HepG2 (cell line): ENCODE data around the gene MAPRE3. TPM values are rescaled to one million over a fixed set of nuclear protein-coding genes. Genes with fewer than 3 reads are reported as not detected.
A peak's percentile ranks its signal among the peaks of the same experiment; 100 is the strongest.

ENCODE experiments used
- AGO1 ChIP-seq: fragments of 200-400 bp; formaldehyde crosslinking; IDR thresholded peaks from 2 replicates; pipeline ENCODE4 v1.6.1; 2017; ENCODE audit warnings: mild to moderate bottlenecking, low read depth, low read length, moderate library complexity; ENCODE audit not compliant: poor library complexity, severe bottlenecking
- ASH2L ChIP-seq: fragments of 300-600, 200-600 bp; sonication (generic); IDR thresholded peaks from 2 replicates; pipeline ENCODE4 v1.7.0; 2017; ENCODE audit warnings: low read depth, mild to moderate bottlenecking, moderate library complexity, mixed read lengths, low read length; ENCODE audit not compliant: insufficient read length
- ATRX ChIP-seq: sonication (generic); formaldehyde crosslinking; IDR thresholded peaks from 2 replicates; pipeline ENCODE4 v1.4.0; 2020; ENCODE audit warnings: missing genetic modification reagents, borderline replicate concordance
- CREB1 ChIP-seq, 2 experiments: fragments of 450-650 bp in 1 of 2; IDR thresholded peaks; 2 replicates each; pipeline ENCODE4 v1.6.1; 2016 to 2017; ENCODE audit warnings: control low read depth in 1 of 2, mild to moderate bottlenecking in 1 of 2, missing compliant biosample characterization in 1 of 2, missing genetic modification characterization in 1 of 2
- CSRNP1 ChIP-seq: sonication (generic); formaldehyde crosslinking; IDR thresholded peaks from 2 replicates; pipeline ENCODE4 v1.8.1; 2023; ENCODE audit warnings: mild to moderate bottlenecking, missing genetic modification reagents
- FOSL1 ChIP-seq: sonication (generic); formaldehyde crosslinking; IDR thresholded peaks from 2 replicates; pipeline ENCODE4 v1.9.0; 2021; ENCODE audit warnings: missing genetic modification reagents, borderline replicate concordance
- JARID2 ChIP-seq: sonication (generic); formaldehyde crosslinking; IDR thresholded peaks from 2 replicates; pipeline ENCODE4 v1.8.1; 2023; ENCODE audit warnings: missing genetic modification reagents, inconsistent platforms; ENCODE audit not compliant: insufficient replicate concordance
- MAFG ChIP-seq: sonication (generic); formaldehyde crosslinking; IDR thresholded peaks from 2 replicates; pipeline ENCODE4 v1.5.1; 2020; ENCODE audit warnings: mild to moderate bottlenecking, missing genetic modification reagents
- MAZ ChIP-seq, 2 experiments: sonication (generic) in 1 of 2; formaldehyde crosslinking in 1 of 2; IDR thresholded peaks; 2 replicates each; pipeline versions ENCODE4 v1.5.0 to v1.6.1; 2012 to 2020; ENCODE audit warnings: low read depth in 2 of 2, mild to moderate bottlenecking in 2 of 2, borderline replicate concordance in 1 of 2, improper control_type of control experiment in 1 of 2, low read length in 1 of 2, missing genetic modification reagents in 1 of 2, moderate library complexity in 1 of 2
- MTF2 ChIP-seq: sonication (generic); formaldehyde crosslinking; IDR thresholded peaks from 2 replicates; pipeline ENCODE4 v1.5.0; 2020; ENCODE audit warnings: missing genetic modification reagents, borderline replicate concordance
- PRDM10 ChIP-seq: sonication (generic); formaldehyde crosslinking; IDR thresholded peaks from 2 replicates; pipeline ENCODE4 v1.4.0; 2020; ENCODE audit warnings: low read depth, missing genetic modification reagents
- SMC3 ChIP-seq: IDR thresholded peaks from 2 replicates; pipeline ENCODE4 v1.6.1; 2011; ENCODE audit warnings: low read length, improper control_type of control experiment
- SRY ChIP-seq: sonication (generic); formaldehyde crosslinking; IDR thresholded peaks from 2 replicates; pipeline ENCODE4 v1.8.0; 2022; ENCODE audit warnings: mild to moderate bottlenecking, missing genetic modification reagents
- TEAD3 ChIP-seq: optimal IDR thresholded peaks from 2 replicates; pipeline ENCODE3; 2016; ENCODE audit warnings: borderline replicate concordance
- TP53 ChIP-seq: sonication (generic); formaldehyde crosslinking; conservative IDR thresholded peaks from 2 replicates; pipeline ENCODE4 v1.4.0; 2020; ENCODE audit warnings: missing genetic modification reagents
- ZBTB2 ChIP-seq: sonication (generic); formaldehyde crosslinking; IDR thresholded peaks from 2 replicates; pipeline ENCODE4 v1.8.0; 2022; ENCODE audit warnings: low read depth, missing genetic modification reagents
- ZFP90 ChIP-seq: sonication (generic); formaldehyde crosslinking; IDR thresholded peaks from 2 replicates; pipeline ENCODE4 v1.8.0; 2022; ENCODE audit warnings: missing genetic modification reagents, mild to moderate bottlenecking, inconsistent platforms, borderline replicate concordance
- ZNF205 ChIP-seq: IDR thresholded peaks from 2 replicates; pipeline ENCODE4 v1.6.1; 2018; ENCODE audit warnings: missing biosample characterization, missing genetic modification reagents
- ZNF547 ChIP-seq: sonication (generic); formaldehyde crosslinking; IDR thresholded peaks from 2 replicates; pipeline ENCODE4 v1.5.1; 2020; ENCODE audit warnings: mild to moderate bottlenecking, missing genetic modification reagents
- ZNF784 ChIP-seq: sonication (generic); formaldehyde crosslinking; IDR thresholded peaks from 2 replicates; pipeline ENCODE4 v1.5.1; 2020; ENCODE audit warnings: missing genetic modification reagents, mild to moderate bottlenecking, borderline replicate concordance
- polyA plus RNA-seq, 8 experiments: library from polyadenylated mRNA; depleted of rRNA in 3 of 8; stranded (reverse) in 7 of 8; unstranded in 1 of 8; fragments of >200 nt; fragmentation: Illumina TruSeq in 4 of 8; extraction: Trizol in 4 of 8; gene quantifications; 2 replicates each; pipeline versions ENCODE4 v1.2.1 to v1.2.3, GENCODE V29; 2011 to 2016; ENCODE audit warnings: low read depth in 4 of 8, missing spikeins in 1 of 8, mixed read lengths in 1 of 8; ENCODE audit not compliant: insufficient read depth in 1 of 8
- total RNA-seq, 5 experiments: library from RNA; depleted of rRNA; stranded (reverse); fragments of >200 nt; fragmentation: Illumina TruSeq; extraction: Trizol; gene quantifications; 2 replicates each; pipeline ENCODE4 v1.2.3, GENCODE V29; 2016; ENCODE audit warnings: low read depth in 1 of 5

The MAPRE3 gene
- total and polyA plus RNA-seq, 2 of the 13 experiments (the other 11 are each of a cell fraction or from before 2014, with no cell fraction given), result 0.31 to 0.91 TPM

GRCh38 chr2:27050281-27050995, 80.0 kb downstream of the MAPRE3 start (continued):
- TF ChIP-seq CSRNP1 (peak; percentile 86; the same call in 1 of the 2 replicates), AGO1 (peak; percentile 97), MAFG (CRISPR knock-in tag) (no peak), CREB1 (IDR thresholded peaks at IDR 0.05) (peak; percentile 17; the same call in 1 of the 2 replicates), CREB1 (CRISPR knock-in tag; IDR thresholded peaks at IDR 0.05) (no peak), ZNF784 (CRISPR knock-in tag) (peak; percentile 97), ZBTB2 (CRISPR knock-in tag) (peak; percentile 57; the same call in 1 of the 2 replicates), JARID2 (CRISPR knock-in tag) (peak; percentile 67), FOSL1 (CRISPR knock-in tag) (no peak), MTF2 (CRISPR knock-in tag) (no peak), TEAD3 (CRISPR knock-in tag) (peak; percentile 56), ZNF547 (peak; percentile 87), ZFP90 (CRISPR knock-in tag) (peak; percentile 97), SRY (CRISPR knock-in tag) (peak; percentile 53; the same call in 1 of the 2 replicates), SMC3 (no peak; the same call in none of the 2 replicates), ATRX (CRISPR knock-in tag) (no peak), MAZ (IDR thresholded peaks at IDR 0.05; ENCODE audit: borderline replicate concordance, low read depth, low read length) (peak; percentile 85; the same call in 1 of the 2 replicates), MAZ (CRISPR knock-in tag; IDR thresholded peaks at IDR 0.05; ENCODE audit: low read depth) (peak; percentile 71), PRDM10 (peak; percentile 89), ASH2L (peak; percentile 74), ZNF205 (CRISPR knock-in tag) (no peak; the same call in none of the 2 replicates), TP53 (CRISPR knock-in tag) (peak; percentile 3; the same call in 1 of the 2 replicates)
